Adrenal gland (tissue), 12 donors: ENCODE data around the gene CCDC170. TPM values are rescaled to one million over a fixed set of nuclear protein-coding genes. Genes with fewer than 3 reads are reported as not detected.

Experiments used
- DNase-seq, 7 donors: peaks; one replicate each; pipeline ENCODE4 v3.0.0-alpha.2; 2019 to 2020
- H3K27ac ChIP-seq, 5 donors: fragments of 200-600 bp; sonication (generic) in 4 of 5; 1 replicate in 3 of 5; 2 replicates in 2 of 5; pipeline versions ENCODE4 v1.5.1 to v1.8.0; 2016 to 2020; ENCODE audit warnings: mild to moderate bottlenecking in 1 of 5
- H3K27me3 ChIP-seq: fragments of 200-600 bp; 2 replicates; pipeline ENCODE4 v1.8.0; 2021
- H3K36me3 ChIP-seq, 2 donors: fragments of 200-600 bp; replicated peaks in 1 of 2; 1 replicate in 1 of 2; 2 replicates in 1 of 2; pipeline versions ENCODE4 v1.5.1 to v1.8.0; 2018 to 2022
- H3K4me1 ChIP-seq, 2 donors: fragments of 200-600 bp; replicated peaks in 1 of 2; 1 replicate in 1 of 2; 2 replicates in 1 of 2; pipeline versions ENCODE4 v1.5.1 to v1.8.0; 2018 to 2021
- H3K4me3 ChIP-seq, 4 donors: fragments of 200-600 bp; sonication (generic) in 3 of 4; one replicate each; pipeline ENCODE4 v1.5.1; 2016 to 2018
- H3K9me3 ChIP-seq, 3 donors: fragments of 200-600 bp; sonication (generic) in 1 of 3; replicated peaks in 1 of 3; 1 replicate in 2 of 3; 2 replicates in 1 of 3; pipeline versions ENCODE4 v1.5.1 to v1.8.0; 2016 to 2021
- CTCF ChIP-seq, 6 experiments: fragments of 450-650 bp in 4 of 6; fragments of 200-600 bp in 2 of 6; sonication (generic) in 1 of 6; IDR thresholded peaks; 1 replicate in 5 of 6; 2 replicates in 1 of 6; pipeline versions ENCODE4 v1.5.1 to v1.8.0; 2016 to 2021; ENCODE audit warnings: antibody characterized with exemption in 6 of 6, mild to moderate bottlenecking in 2 of 6, moderate library complexity in 1 of 6
- POLR2A ChIP-seq, 2 donors: fragments of 450-650 bp; IDR thresholded peaks; one replicate each; pipeline ENCODE4 v1.6.1; 2017; ENCODE audit warnings: antibody characterized with exemption in 2 of 2, mild to moderate bottlenecking in 2 of 2, moderate library complexity in 1 of 2
- whole genome bisulfite sequencing, 4 donors: extraction: QIAGEN DNeasy Blood & Tissue Kit in 2 of 4; methylation state at CpG; one replicate each; pipeline versions ENCODE4 v1.1.5 to v1.1.7; 2013 to 2017; 5-methylcytosine and 5-hydroxymethylcytosine counted together
- intact Hi-C, 2 donors: fragments of 100-400 bp; cut with DNase I; formaldehyde crosslinking; loops; one replicate each; pipeline versions ENCODE4 v1.14.1 to v1.15.0; 2022 to 2023
- polyA plus RNA-seq, 3 donors: library from polyadenylated mRNA; stranded (reverse); fragments of 200-250 nt in 2 of 3; fragments of 350-450 nt in 1 of 3; fragmentation: Illumina TruSeq in 1 of 3; extraction: RNeasy Lipid Tissue Mini Kit (QIAGEN cat#74804) in 1 of 3; gene quantifications; one replicate each; pipeline ENCODE4 v1.2.3, GENCODE V29; 2013 to 2014
- total RNA-seq, 9 donors: library from RNA; depleted of rRNA in 4 of 9; stranded (reverse); fragments of >200 nt in 4 of 9; fragments of 120-200 nt in 1 of 9; fragmentation: NEBNext Ultra II Directional in 1 of 9; extraction: Animal tissue kit (Norgen Biotek cat#: 25700) in 1 of 9; gene quantifications; one replicate each; pipeline versions ENCODE4 v1.1.0 to v1.2.4, GENCODE V29; 2013 to 2023
- donor health status: healthy with polysubstance abuse.
- donor health status: Bipolar disorder and iron deficiency.
- donor health status: DM: yes; HTN: yes; CAD: no.
- donor health status: DM: no; HTN: no; CAD: no.
- donor health status: DM: no; HTN: no; CAD: no.
- donor health status: DM: yes; HTN: yes; CAD: no.

Gene CCDC170
- total and polyA plus RNA-seq, 12 donors: 2.0 to 13.5 (median 6.1) TPM

- Histone ChIP-seq H3K36me3 (no peaks in the 10 kb centered on the region), H3K4me3 (peak overlapping the region in 3 of 4 donors; percentile 9 to 83 (median 49)), H3K4me1 (peaks cover 0 to 8% of the 10 kb centered on the region in 2 donors), H3K27ac (peak overlapping the region in 4 of 5 donors; percentile 85 to 96 (median 90)), H3K9me3 (no peaks in the 10 kb centered on the region), H3K27me3 (no peaks in the 10 kb centered on the region)
- no peak for TF ChIP-seq POLR2A (IDR thresholded peaks at IDR 0.05)
- TF ChIP-seq CTCF (IDR thresholded peaks at IDR 0.05): no peak
- 18 to 33% (median 23%) methylated on average over 11 to 16 of the region's 16 CpGs for WGBS, 4 donors
- DNase-seq: peak in 3 of 7 donors; percentile 26 to 61 (median 44)
- intact Hi-C loops: no loop called here
Measured at GRCh38 chr6:151493161-151493803, 535 bp upstream of the CCDC170 start.

GRCh38 chr6:151494235-151494935 lies 568 bp downstream of the CCDC170 start:
- peak overlapping the region; percentile 43 to 96 (median 87) for H3K27ac ChIP-seq
- intact Hi-C loops: no loop called here
- no peak for TF ChIP-seq CTCF (IDR thresholded peaks at IDR 0.05)
- peak in 1 of 2 donors; percentile 75 for TF ChIP-seq POLR2A (IDR thresholded peaks at IDR 0.05)
- H3K4me1 ChIP-seq: peaks cover 0 to 8% of the 10 kb centered on the region in 2 donors
- no peaks in the 10 kb centered on the region for H3K36me3 ChIP-seq
- peak overlapping the region; percentile 22 to 83 (median 51) for H3K4me3 ChIP-seq
- DNase-seq: peak; percentile 58 to 79 (median 65)
- no peaks in the 10 kb centered on the region for H3K27me3 ChIP-seq
- H3K9me3 ChIP-seq: no peaks in the 10 kb centered on the region
- WGBS, 4 donors: 1 to 3% (median 1%) methylated on average over 8 to 43 of the region's 43 CpGs

GRCh38 chr6:151494936-151495320 lies 1.1 kb downstream of the CCDC170 start:
- H3K4me1 ChIP-seq: peaks cover 0 to 8% of the 10 kb centered on the region in 2 donors
- intact Hi-C loops: no loop called here
- H3K36me3 ChIP-seq: no peaks in the 10 kb centered on the region
- H3K9me3 ChIP-seq: no peaks in the 10 kb centered on the region
- no peak for DNase-seq
- TF ChIP-seq POLR2A (IDR thresholded peaks at IDR 0.05) (no peak), CTCF (IDR thresholded peaks at IDR 0.05) (no peak)
- no peaks in the 10 kb centered on the region for H3K27me3 ChIP-seq
- 10 to 21% (median 15%) methylated on average over 4 of the region's 4 CpGs for WGBS, 4 donors
- peak overlapping the region in 3 of 4 donors; percentile 22 to 83 (median 49) for H3K4me3 ChIP-seq
- peak overlapping the region; percentile 43 to 96 (median 87) for H3K27ac ChIP-seq

- no peaks in the 10 kb centered on the region for H3K9me3 ChIP-seq
- peak overlapping the region in 3 of 5 donors; percentile 7 to 93 (median 87) for H3K27ac ChIP-seq
- H3K4me1 ChIP-seq: peaks cover 0 to 10% of the 10 kb centered on the region in 2 donors
- no peaks in the 10 kb centered on the region for H3K27me3 ChIP-seq
- H3K36me3 ChIP-seq: no peaks in the 10 kb centered on the region
- TF ChIP-seq POLR2A (IDR thresholded peaks at IDR 0.05): no peak
- no peak for TF ChIP-seq CTCF (IDR thresholded peaks at IDR 0.05)
- WGBS, 4 donors: 49 to 53% (median 50%) methylated on average over 9 of the region's 9 CpGs
- peak overlapping the region in 1 of 4 donors; percentile 35 for H3K4me3 ChIP-seq
- DNase-seq: no peak
- intact Hi-C loops: no loop called here
Measured at GRCh38 chr6:151495380-151495779, 1.6 kb downstream of the CCDC170 start.
